Measurements from ENCODE around the gene HSFX1.
"Not testable (repeated sequence)": the region's sequence is repeated elsewhere in the genome, so short reads cannot be mapped to it uniquely, and the experiment has no call there.

HSFX1 gene

GRCh38 chrX:149762696-149763614 is 10.9 kb upstream of the HSFX1 start:
- Histone ChIP-seq H3K36me3 (ENCODE audit: insufficient read depth, low read length) (no peaks in the 10 kb centered on the region), H3K79me2 (ENCODE audit: insufficient read depth, low read length) (no peaks in the 10 kb centered on the region), H3K4me3 (ENCODE audit: low read depth, low read length, poor library complexity, severe bottlenecking) (no peak overlapping the region), H2AFZ (ENCODE audit: low read length) (no peak overlapping the region), H4K20me1 (ENCODE audit: insufficient read depth, low read length) (no peaks in the 10 kb centered on the region), H3K9me2 (ENCODE audit: low read depth, low read length) (no peaks in the 10 kb centered on the region), H3K4me1 (ENCODE audit: insufficient read depth, low read length, severe bottlenecking) (no peaks in the 10 kb centered on the region), H3K27ac (ENCODE audit: low read depth, low read length, poor library complexity, severe bottlenecking) (no peak overlapping the region), H3F3A (ENCODE audit: insufficient read depth, low read length) (no peaks in the 10 kb centered on the region), H3K27me3 (ENCODE audit: insufficient read depth, low read length) (no peaks in the 10 kb centered on the region), H3K4me2 (ENCODE audit: low read length) (no peak overlapping the region), H3K9me3 (ENCODE audit: low read length) (no peaks in the 10 kb centered on the region), H3K9ac (ENCODE audit: low read length) (no peak overlapping the region)
- TF ChIP-seq EZH2 (IDR thresholded peaks at IDR 0.05; ENCODE audit: borderline replicate concordance, low read length) (no peak), CTCF (IDR thresholded peaks at IDR 0.05; ENCODE audit: low read length) (no peak)

- not testable (repeated sequence) for H4K20me1 ChIP-seq (ENCODE audit: insufficient read depth, low read length); H3K36me3 ChIP-seq (ENCODE audit: insufficient read depth, low read length); H3F3A ChIP-seq (ENCODE audit: insufficient read depth, low read length); H3K79me2 ChIP-seq (ENCODE audit: insufficient read depth, low read length); H3K9me2 ChIP-seq (ENCODE audit: low read depth, low read length); H2AFZ ChIP-seq (ENCODE audit: low read length); H3K4me3 ChIP-seq (ENCODE audit: low read depth, low read length, poor library complexity, severe bottlenecking); H3K27ac ChIP-seq (ENCODE audit: low read depth, low read length, poor library complexity, severe bottlenecking); H3K4me1 ChIP-seq (ENCODE audit: insufficient read depth, low read length, severe bottlenecking); H3K4me2 ChIP-seq (ENCODE audit: low read length); H3K9ac ChIP-seq (ENCODE audit: low read length); H3K27me3 ChIP-seq (ENCODE audit: insufficient read depth, low read length); H3K9me3 ChIP-seq (ENCODE audit: low read length)
Measured at GRCh38 chrX:149770344-149770743, 3.5 kb upstream of the HSFX1 start.

GRCh38 chrX:149773026-149773425 is 842 bp upstream of the HSFX1 start:
- not testable (repeated sequence) for H3K27ac ChIP-seq (ENCODE audit: low read depth, low read length, poor library complexity, severe bottlenecking); H3K4me3 ChIP-seq (ENCODE audit: low read depth, low read length, poor library complexity, severe bottlenecking); H3K27me3 ChIP-seq (ENCODE audit: insufficient read depth, low read length); H3K79me2 ChIP-seq (ENCODE audit: insufficient read depth, low read length); H2AFZ ChIP-seq (ENCODE audit: low read length); H3K4me1 ChIP-seq (ENCODE audit: insufficient read depth, low read length, severe bottlenecking); H3K9me2 ChIP-seq (ENCODE audit: low read depth, low read length); H3K9me3 ChIP-seq (ENCODE audit: low read length); H3F3A ChIP-seq (ENCODE audit: insufficient read depth, low read length); H3K4me2 ChIP-seq (ENCODE audit: low read length); H3K36me3 ChIP-seq (ENCODE audit: insufficient read depth, low read length); H3K9ac ChIP-seq (ENCODE audit: low read length); H4K20me1 ChIP-seq (ENCODE audit: insufficient read depth, low read length)

- H3K9me3 ChIP-seq (ENCODE audit: low read length); H3K9ac ChIP-seq (ENCODE audit: low read length); H3K4me2 ChIP-seq (ENCODE audit: low read length); H4K20me1 ChIP-seq (ENCODE audit: insufficient read depth, low read length); H3K27ac ChIP-seq (ENCODE audit: low read depth, low read length, poor library complexity, severe bottlenecking); H3K79me2 ChIP-seq (ENCODE audit: insufficient read depth, low read length); H2AFZ ChIP-seq (ENCODE audit: low read length); H3K27me3 ChIP-seq (ENCODE audit: insufficient read depth, low read length); H3K9me2 ChIP-seq (ENCODE audit: low read depth, low read length); H3F3A ChIP-seq (ENCODE audit: insufficient read depth, low read length); H3K4me3 ChIP-seq (ENCODE audit: low read depth, low read length, poor library complexity, severe bottlenecking); H3K36me3 ChIP-seq (ENCODE audit: insufficient read depth, low read length); H3K4me1 ChIP-seq (ENCODE audit: insufficient read depth, low read length, severe bottlenecking): not testable (repeated sequence)
Measured at GRCh38 chrX:149777999-149778398, 4.1 kb downstream of the HSFX1 start.

- H3K36me3 ChIP-seq (ENCODE audit: insufficient read depth, low read length); H3K79me2 ChIP-seq (ENCODE audit: insufficient read depth, low read length); H3K4me3 ChIP-seq (ENCODE audit: low read depth, low read length, poor library complexity, severe bottlenecking); H2AFZ ChIP-seq (ENCODE audit: low read length); H3K9me2 ChIP-seq (ENCODE audit: low read depth, low read length); H4K20me1 ChIP-seq (ENCODE audit: insufficient read depth, low read length); H3K4me1 ChIP-seq (ENCODE audit: insufficient read depth, low read length, severe bottlenecking); H3K9me3 ChIP-seq (ENCODE audit: low read length); H3K27ac ChIP-seq (ENCODE audit: low read depth, low read length, poor library complexity, severe bottlenecking); H3K9ac ChIP-seq (ENCODE audit: low read length); H3K27me3 ChIP-seq (ENCODE audit: insufficient read depth, low read length); H3F3A ChIP-seq (ENCODE audit: insufficient read depth, low read length); H3K4me2 ChIP-seq (ENCODE audit: low read length): not testable (repeated sequence)
Measured at GRCh38 chrX:149781727-149782126, 7.9 kb downstream of the HSFX1 start, which contains the start of gene MAGEA9. MAGEA9 (plus strand) TSS chrX:149781930; CDS start chrX:149786211, 4,281 bp downstream.

GRCh38 chrX:149795531-149795930 is 21.7 kb downstream of the HSFX1 start:
- H3K4me3 ChIP-seq (ENCODE audit: low read depth, low read length, poor library complexity, severe bottlenecking); H3K4me1 ChIP-seq (ENCODE audit: insufficient read depth, low read length, severe bottlenecking); H3K9me3 ChIP-seq (ENCODE audit: low read length); H3K4me2 ChIP-seq (ENCODE audit: low read length); H3K9ac ChIP-seq (ENCODE audit: low read length); H3K9me2 ChIP-seq (ENCODE audit: low read depth, low read length); H3K79me2 ChIP-seq (ENCODE audit: insufficient read depth, low read length); H4K20me1 ChIP-seq (ENCODE audit: insufficient read depth, low read length); H3K27ac ChIP-seq (ENCODE audit: low read depth, low read length, poor library complexity, severe bottlenecking); H3K36me3 ChIP-seq (ENCODE audit: insufficient read depth, low read length); H3F3A ChIP-seq (ENCODE audit: insufficient read depth, low read length); H3K27me3 ChIP-seq (ENCODE audit: insufficient read depth, low read length); H2AFZ ChIP-seq (ENCODE audit: low read length): not testable (repeated sequence)

Measured in OCI-LY1 (cell line).